ENCODE data around the gene ACP6.
"Not testable (repeated sequence)": the region's sequence is repeated elsewhere in the genome, so short reads cannot be mapped to it uniquely, and the experiment has no call there.

- not testable (repeated sequence) for TF ChIP-seq CTCF, POLR2A (IDR thresholded peaks at IDR 0.05)
Observed at GRCh38 chr1:147680608-147681235, 10.4 kb upstream of the ACP6 start.

Measured in body of pancreas (tissue), 4 donors.